GM12801 (cell line): ENCODE data around the gene ANKS1B.

Experiments
- CTCF ChIP-seq: IDR thresholded peaks from one replicate; pipeline ENCODE4 v1.5.1; 2011; ENCODE audit warnings: control low read depth; ENCODE audit not compliant: insufficient read length; ENCODE audit errors: extremely low read depth

The ANKS1B gene

GRCh38 chr12:98998697-98999299 lies 985.9 kb downstream of the ANKS1B start:
- no peak for TF ChIP-seq CTCF

GRCh38 chr12:98997899-98998298 lies 986.8 kb downstream of the ANKS1B start:
- TF ChIP-seq CTCF: no peak

- TF ChIP-seq CTCF: no peak
Observed at GRCh38 chr12:98990648-98991047, 994.1 kb downstream of the ANKS1B start.

GRCh38 chr12:98985156-98985555 lies 999.6 kb downstream of the ANKS1B start:
- no peak for TF ChIP-seq CTCF

- TF ChIP-seq CTCF: no peak
Observed at GRCh38 chr12:98983647-98984046, 1001.1 kb downstream of the ANKS1B start.

- no peak for TF ChIP-seq CTCF
Observed at GRCh38 chr12:98980508-98980907, 1004.2 kb downstream of the ANKS1B start.

GRCh38 chr12:98977186-98977585 lies 1007.5 kb downstream of the ANKS1B start:
- no peak for TF ChIP-seq CTCF
